ENCODE measurements around the gene MRPS15. TPM values are rescaled to one million over a fixed set of nuclear protein-coding genes. Genes with fewer than 3 reads are reported as not detected.

MRPS15 gene
- total and polyA plus RNA-seq, 2 of the 13 experiments (the other 11 are each of a cell fraction or from before 2014, with no cell fraction given) = 59.0 to 113 TPM

- H3K27ac ChIP-seq (ENCODE audit: extremely low read length, insufficient read depth, low read length) = no peak overlapping the region
- H3K9ac ChIP-seq (ENCODE audit: insufficient read depth, low read depth, low read length) = no peak overlapping the region
- H4K20me1 ChIP-seq (ENCODE audit: insufficient read depth, low read length) = no peaks in the 10 kb centered on the region
- ChIA-PET CTCF (ENCODE audit: low intra/inter-chr PET ratio, low total read pairs) (no interaction called here), POLR2A (no interaction called here)
- ATAC-seq (no peak), DNase-seq (ENCODE audit: low spot score) (no peak), FAIRE-seq (no peak)
- BruUV-seq (replicated peaks) = no TSS peak
- intact Hi-C loops (cut with micrococcal nuclease; ENCODE audit: unreplicated experiment) = no loop called here
- TF ChIP-seq ZNF205 (CRISPR knock-in tag; IDR thresholded peaks at IDR 0.05) (peak; percentile 28; the same call in 1 of the 2 replicates), ZNF580 (CRISPR knock-in tag; IDR thresholded peaks at IDR 0.05; ENCODE audit: borderline replicate concordance, low read depth) (no peak)
- H3K4me1 ChIP-seq (ENCODE audit: insufficient read depth, low read length) = peaks cover 33% of the 10 kb centered on the region
- peaks cover 5% of the 10 kb centered on the region for H3K79me2 ChIP-seq (ENCODE audit: insufficient read depth, low read length)
- H2AFZ ChIP-seq (ENCODE audit: low read length) = no peak overlapping the region
- H3K9me3 ChIP-seq (ENCODE audit: low read length) = no peaks in the 10 kb centered on the region
- H3K36me3 ChIP-seq (replicated peaks in 1 of 2; ENCODE audit: control insufficient read depth in 1 of 2, insufficient read depth in 2 of 2, low read length in 2 of 2) = peaks cover 25 to 72% of the 10 kb centered on the region in 2 experiments
- in situ Hi-C loops (cut with HindIII; ENCODE audit: extremely low pct_ligation_motif_present, low pct_unique_long_range_greater_than_20kb) = no loop called here
- H3K27me3 ChIP-seq (ENCODE audit: control insufficient read depth in 1 of 2, insufficient read depth in 2 of 2, low read length in 2 of 2) = no peaks in the 10 kb centered on the region
- H3K4me2 ChIP-seq (ENCODE audit: low read depth, low read length) = no peak overlapping the region
- 91% methylated on average over 5 of the region's 5 CpGs for WGBS (ENCODE audit: low lambda C conversion rate)
- H3K4me3 ChIP-seq (replicated peaks in 1 of 3; ENCODE audit: insufficient read depth in 1 of 3, low read depth in 2 of 3, low read length in 3 of 3) = no peak overlapping the region
Observed at GRCh38 chr1:36457691-36458090, 6.5 kb downstream of the MRPS15 start.

- H3K4me2 ChIP-seq (ENCODE audit: low read depth, low read length) = no peak overlapping the region
- H3K4me1 ChIP-seq (ENCODE audit: insufficient read depth, low read length) = peaks cover 22% of the 10 kb centered on the region
- TF ChIP-seq ZNF629 (CRISPR knock-in tag; conservative IDR thresholded peaks at IDR 0.05) = peak; percentile 57
- no peak for TF ChIP-seq NR2F1 (CRISPR knock-in tag; IDR thresholded peaks at IDR 0.05)
- H3K36me3 ChIP-seq (replicated peaks in 1 of 2; ENCODE audit: control insufficient read depth in 1 of 2, insufficient read depth in 2 of 2, low read length in 2 of 2) = peaks cover 21 to 62% of the 10 kb centered on the region in 2 experiments
- no TSS peak for BruUV-seq (replicated peaks)
- H4K20me1 ChIP-seq (ENCODE audit: insufficient read depth, low read length) = no peaks in the 10 kb centered on the region
- H3K4me3 ChIP-seq (replicated peaks in 1 of 3; ENCODE audit: insufficient read depth in 1 of 3, low read depth in 2 of 3, low read length in 3 of 3) = no peak overlapping the region
- FAIRE-seq (no peak), ATAC-seq (no peak), DNase-seq (ENCODE audit: low spot score) (no peak)
- in situ Hi-C loops (cut with HindIII; ENCODE audit: extremely low pct_ligation_motif_present, low pct_unique_long_range_greater_than_20kb) (no loop called here), intact Hi-C loops (cut with micrococcal nuclease; ENCODE audit: unreplicated experiment) (no loop called here)
- no peaks in the 10 kb centered on the region for H3K79me2 ChIP-seq (ENCODE audit: insufficient read depth, low read length)
- no peaks in the 10 kb centered on the region for H3K27me3 ChIP-seq (ENCODE audit: control insufficient read depth in 1 of 2, insufficient read depth in 2 of 2, low read length in 2 of 2)
- CTCF ChIA-PET (ENCODE audit: low intra/inter-chr PET ratio, low total read pairs) = no interaction called here
- POLR2A ChIA-PET = no interaction called here
- H3K9ac ChIP-seq (ENCODE audit: insufficient read depth, low read depth, low read length) = no peak overlapping the region
- no peaks in the 10 kb centered on the region for H3K9me3 ChIP-seq (ENCODE audit: low read length)
- H2AFZ ChIP-seq (ENCODE audit: low read length) = no peak overlapping the region
- no peak overlapping the region for H3K27ac ChIP-seq (ENCODE audit: extremely low read length, insufficient read depth, low read length)
Observed at GRCh38 chr1:36456391-36456928, 7.7 kb downstream of the MRPS15 start.

All from HepG2 (cell line).